Brain pericyte (primary cell): ENCODE measurements around the gene CD96.
"Not testable (repeated sequence)": the region's sequence is repeated elsewhere in the genome, so short reads cannot be mapped to it uniquely, and the experiment has no call there.

ENCODE experiments used
- DNase-seq: peaks from one replicate; pipeline ENCODE4 v3.0.0-alpha.2; 2012; ENCODE audit warnings: low read depth, low spot score

Gene CD96

DNA sequence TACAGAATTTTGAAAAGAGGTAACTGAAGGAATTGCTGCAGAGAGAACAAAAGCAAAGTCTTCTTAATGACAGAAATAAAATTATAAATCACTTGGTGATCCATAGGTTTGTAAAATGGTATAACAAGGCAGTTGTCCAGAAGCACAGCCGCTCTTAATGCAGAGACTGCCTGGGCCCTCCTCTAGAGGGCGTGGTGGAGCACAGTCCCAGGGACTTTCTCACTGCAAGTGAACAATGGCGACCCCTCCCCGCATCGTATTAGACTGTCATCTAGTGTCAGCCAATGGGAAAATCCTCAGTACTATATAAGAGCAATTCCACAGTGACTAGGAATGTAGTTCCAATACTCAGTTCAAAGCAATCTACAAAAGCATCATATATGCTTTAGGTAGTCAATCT is 79.5 kb downstream of the CD96 start:
- no peak for DNase-seq

DNA sequence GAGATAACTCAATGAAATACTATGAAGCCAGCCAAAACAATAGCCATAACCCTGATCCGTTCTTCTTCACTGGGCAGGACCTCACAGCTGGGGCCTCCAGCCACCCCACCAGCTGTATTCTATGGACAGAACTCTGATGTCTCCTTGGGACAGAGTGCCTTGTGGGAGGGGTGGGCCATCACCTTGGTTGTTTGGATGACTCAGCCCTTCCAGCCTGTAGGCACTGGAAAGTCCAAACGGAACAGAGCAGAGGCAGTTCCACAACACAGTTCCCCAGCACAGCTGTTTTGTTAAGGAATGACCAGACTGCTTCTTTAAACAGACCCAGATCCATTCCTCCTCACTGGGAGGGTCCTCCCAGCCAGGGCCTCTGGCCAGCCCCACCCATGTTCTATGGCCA is 85.1 kb downstream of the CD96 start:
- DNase-seq = no peak

- not testable (repeated sequence) for DNase-seq
These were observed 87.0 kb downstream of the CD96 start for GRCh38 chr3:111629018-111629417.

DNA sequence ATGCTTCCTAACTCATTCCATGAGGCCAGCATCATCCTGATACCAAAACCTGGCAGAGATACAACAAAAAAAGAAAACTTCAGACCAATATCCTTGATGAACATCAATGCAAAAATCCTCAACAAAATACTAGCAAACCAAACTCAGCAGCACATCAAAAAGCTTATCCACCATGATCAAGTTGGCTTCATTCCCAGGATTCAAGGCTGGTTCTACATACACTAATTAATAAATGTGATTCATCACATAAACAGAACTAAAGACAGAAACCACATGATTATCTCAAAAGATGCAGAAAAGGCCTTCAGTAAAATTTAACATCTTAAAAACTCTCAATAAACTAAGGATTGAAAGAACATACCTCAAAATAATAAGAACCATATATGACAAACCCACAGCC is 88.6 kb downstream of the CD96 start:
- DNase-seq = not testable (repeated sequence)

GRCh38 chr3:111635403-111635802 is 93.4 kb downstream of the CD96 start:
- no peak for DNase-seq

- DNase-seq = no peak
These were observed 94.4 kb downstream of the CD96 start for GRCh38 chr3:111636366-111636885.

DNA sequence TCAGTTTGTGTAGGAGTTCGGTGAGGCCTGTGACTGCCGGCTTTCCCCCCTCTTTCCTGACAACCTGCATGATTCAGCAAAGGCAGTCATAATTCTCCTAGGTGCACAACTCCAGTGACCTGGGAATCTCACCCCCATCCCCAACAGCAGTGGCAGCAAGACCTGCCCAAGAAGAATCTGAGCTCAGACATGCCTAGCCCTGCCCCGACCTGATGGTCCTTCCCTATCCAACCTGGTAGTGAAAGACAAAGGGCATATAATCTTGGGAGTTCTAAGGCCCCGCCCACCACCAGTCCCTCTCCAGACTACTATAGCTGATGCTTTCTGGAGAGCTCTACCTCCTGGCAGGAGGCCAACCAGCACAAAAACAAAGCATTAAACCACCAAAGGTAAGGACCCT is 97.3 kb downstream of the CD96 start:
- DNase-seq = no peak

DNA sequence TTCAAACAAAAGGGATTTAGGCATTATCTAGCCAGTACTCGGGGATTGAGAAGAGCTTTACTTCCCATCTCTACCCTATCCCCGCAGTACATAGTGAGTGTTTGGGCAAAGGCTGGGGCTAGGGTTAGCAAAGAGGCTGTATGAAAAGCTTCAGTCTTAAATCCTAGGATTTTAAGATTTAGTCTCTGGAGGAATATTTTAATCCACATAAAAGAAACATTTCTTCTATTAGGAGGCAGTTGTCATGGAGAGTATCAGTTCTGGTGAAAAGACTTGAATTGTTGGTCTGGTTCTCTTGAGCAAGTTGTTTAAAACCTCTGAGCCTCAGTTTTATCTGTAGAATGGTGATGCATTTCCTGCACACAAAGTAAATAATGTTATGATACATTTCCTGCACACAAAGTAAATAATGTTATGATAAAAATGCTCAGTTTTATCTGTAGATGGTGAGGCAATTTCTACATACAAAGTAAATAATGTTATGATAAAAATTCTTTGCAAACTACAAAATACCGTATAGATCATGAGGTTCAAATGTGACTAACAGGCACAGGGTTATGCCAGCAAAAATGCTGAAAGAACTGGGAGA is 107.1 kb downstream of the CD96 start:
- no peak for DNase-seq

- no peak for DNase-seq
These were observed 108.6 kb downstream of the CD96 start for GRCh38 chr3:111650378-111651275.

DNA sequence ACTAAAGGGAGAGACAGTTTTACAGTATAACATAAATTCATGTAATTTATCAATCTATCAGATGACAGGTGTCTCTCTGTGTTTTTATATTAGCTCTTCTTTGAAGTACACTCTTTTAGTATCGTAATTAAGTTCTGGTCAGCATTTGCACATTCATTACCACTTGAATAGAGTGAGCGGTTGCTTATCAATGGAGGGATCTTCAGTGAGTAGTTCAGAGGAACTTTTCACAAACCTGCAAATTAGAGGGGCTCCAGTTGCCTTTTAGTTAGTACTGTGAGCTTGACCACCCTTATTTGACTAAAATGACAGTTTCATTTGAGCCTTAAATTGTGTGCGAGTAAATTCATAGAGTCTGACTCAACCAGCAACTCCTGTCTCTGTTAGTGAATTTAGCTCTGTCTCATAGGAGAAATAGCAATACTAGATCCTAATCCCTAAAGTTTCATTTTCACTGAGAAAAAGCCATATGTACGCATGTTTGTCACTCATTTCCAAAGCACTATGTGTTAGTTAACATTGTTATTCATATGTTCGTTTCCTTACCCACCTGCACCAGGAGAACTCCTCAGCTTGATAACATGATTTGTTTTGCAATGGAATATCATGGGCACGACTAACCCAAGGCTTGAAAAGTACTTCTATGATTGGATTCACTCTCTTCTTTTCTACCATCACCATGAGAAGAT is 110.6 kb downstream of the CD96 start:
- no peak for DNase-seq

DNA sequence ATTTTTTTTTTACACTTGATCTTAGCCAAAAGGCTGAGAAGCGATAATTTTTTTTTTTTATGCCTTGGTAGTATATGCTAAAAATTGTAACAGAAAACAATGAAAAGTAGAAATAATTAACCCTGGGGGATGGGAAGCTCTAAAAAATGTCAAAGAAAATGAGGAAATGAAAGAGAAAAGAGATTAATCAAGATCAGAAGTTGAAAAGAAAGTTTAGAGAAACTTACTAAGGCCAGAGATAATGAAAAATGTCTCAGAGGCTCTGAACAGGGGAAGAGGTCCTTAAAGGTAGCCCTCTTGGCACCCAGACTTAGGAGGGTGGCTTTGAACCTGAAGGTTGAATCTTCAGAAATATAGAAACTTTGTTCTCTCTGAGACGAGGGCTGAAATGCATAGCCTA is 111.8 kb downstream of the CD96 start:
- no peak for DNase-seq

- no peak for DNase-seq
These were observed 120.0 kb downstream of the CD96 start for GRCh38 chr3:111662012-111662411.

DNA sequence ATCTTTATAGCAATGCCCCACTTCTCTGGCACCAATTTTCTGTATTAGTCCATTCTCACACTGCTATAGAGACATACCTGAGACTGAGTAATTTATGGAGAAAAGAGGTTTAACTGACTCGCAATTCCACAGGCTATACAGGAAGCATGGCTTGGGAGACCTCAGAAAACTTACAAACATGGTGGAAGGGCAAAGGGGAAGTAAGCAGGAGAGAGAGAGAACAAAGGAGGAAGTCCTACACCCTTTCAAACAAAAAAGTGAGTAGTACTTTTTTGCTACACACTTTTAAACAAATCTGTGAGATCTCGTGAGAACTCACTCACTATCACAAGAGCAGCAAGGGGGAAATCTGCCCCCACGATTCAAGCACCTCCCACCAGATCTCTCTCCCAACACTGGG is 120.9 kb downstream of the CD96 start:
- no peak for DNase-seq

DNA sequence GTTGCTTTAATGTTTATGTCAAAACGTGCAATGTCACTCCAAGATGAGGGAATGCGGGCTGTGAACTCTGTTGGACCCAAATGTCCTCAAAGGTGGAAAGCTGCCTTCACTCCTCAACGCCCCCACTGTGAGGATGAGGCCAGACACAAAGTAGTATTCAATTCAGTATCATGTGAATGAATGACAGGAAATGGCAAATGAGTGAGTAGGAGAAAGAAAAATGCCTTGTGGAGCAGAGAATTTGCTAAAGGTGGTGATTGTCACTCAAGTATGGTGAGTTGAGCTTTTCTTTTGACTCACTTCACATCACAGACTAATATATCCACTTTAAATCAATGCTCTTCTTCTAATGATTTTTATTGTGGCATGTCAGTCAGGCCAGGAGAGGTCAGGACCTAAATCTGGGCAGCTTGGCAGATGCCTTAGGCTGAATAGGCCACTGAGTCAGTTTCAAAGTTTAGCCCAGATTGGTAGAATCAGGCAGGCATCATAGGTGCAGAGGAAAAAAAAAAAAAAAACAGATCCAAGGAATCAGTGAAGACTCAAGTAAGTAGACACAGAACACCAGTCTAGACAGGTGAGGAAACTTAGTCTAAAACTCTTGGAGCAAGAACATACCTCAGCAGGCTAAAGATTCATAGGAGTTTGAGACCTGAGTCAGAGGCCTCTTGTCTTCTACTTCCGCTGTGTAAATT is 124.2 kb downstream of the CD96 start:
- DNase-seq = no peak

GRCh38 chr3:111667170-111667569 is 125.2 kb downstream of the CD96 start:
- no peak for DNase-seq

GRCh38 chr3:111667621-111668239 is 125.7 kb downstream of the CD96 start:
- DNase-seq = no peak

DNA sequence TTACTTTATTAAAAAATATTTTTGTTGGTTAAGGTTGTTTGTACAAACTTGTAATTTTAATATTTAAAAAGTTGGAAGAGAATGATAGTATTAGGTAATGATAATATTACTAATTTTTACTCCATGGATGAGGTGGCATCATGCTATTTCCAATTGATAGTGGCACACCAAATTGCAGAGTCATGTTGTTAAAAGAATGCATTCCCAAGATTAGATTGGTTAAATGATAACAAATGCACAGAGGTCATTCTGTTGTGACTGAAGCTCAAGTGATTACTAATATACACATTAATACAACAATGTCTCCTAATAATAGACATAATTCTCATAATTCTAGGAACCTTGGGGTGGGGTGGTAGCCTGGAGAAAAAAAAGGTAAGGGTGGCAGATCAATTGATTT is 126.3 kb downstream of the CD96 start:
- DNase-seq = no peak

DNA sequence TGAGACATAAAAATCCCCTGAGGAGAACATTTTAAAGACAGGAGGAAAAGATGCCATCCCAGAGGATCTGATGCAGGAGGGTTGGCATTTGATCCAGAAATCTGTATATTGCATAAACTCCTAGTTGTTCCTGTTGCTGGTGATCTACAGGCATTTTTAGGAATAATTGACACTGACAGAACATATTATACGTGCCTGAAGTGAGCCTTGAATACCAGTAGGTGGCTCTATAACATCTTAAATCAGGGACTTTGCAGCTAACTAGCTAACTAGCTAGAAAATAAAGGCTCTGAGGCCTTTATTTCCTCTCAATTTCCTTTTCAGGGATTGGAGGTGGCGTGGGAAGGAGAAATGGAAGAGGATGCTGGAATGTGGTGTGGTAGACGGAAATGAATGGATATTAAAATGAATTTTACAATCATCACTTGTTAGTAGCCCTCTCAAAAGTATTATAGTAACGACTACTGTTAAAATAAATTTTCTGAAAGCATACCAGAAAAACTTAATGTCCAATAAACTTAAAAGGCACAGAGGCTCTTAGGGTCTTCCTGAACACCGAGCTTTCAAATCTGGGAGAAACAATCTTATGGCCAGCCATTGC is 127.0 kb downstream of the CD96 start:
- no peak for DNase-seq

DNA sequence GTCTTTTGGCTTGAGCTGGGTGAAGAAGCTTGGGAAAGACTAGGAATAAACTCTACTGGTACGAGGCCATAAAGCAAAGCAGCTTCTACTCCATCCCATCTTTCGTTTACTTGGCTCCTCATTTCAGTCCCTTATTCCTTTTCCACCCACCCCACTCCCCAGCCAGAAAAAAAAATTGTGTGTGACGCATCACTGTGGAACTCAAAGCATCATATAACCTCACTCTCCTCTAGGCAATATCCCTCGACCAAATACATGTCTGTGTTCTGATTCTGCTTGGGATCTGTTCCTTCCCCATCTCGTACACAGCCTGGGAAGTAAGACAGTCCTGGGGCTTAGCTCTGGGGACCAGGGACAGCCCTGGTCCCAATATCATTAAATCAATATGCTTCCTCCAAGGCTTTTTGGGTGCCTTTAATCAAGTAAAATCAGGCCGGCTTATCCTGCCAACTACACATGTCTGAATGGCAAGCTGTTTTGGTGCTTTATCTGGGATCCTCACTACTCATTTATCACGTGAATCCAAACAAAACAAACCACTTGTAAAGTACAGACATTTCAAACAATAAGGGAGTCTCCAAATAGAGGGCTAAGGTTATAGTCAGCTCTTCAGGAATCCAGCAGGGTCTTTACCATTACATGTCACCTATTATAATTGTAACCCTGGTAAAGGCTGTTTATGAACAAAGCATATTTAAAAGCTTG is 128.1 kb downstream of the CD96 start:
- DNase-seq = no peak

GRCh38 chr3:111672461-111672860 is 130.5 kb downstream of the CD96 start:
- DNase-seq = not testable (repeated sequence)
